Esophagus squamous epithelium (tissue), 5 donors: Measurements from ENCODE around the gene TMOD1. TPM values are rescaled to one million over a fixed set of nuclear protein-coding genes. Genes with fewer than 3 reads are reported as not detected.
A peak's percentile ranks its signal among the peaks of the same experiment; 100 is the strongest.

ENCODE experiments used
- DNase-seq: peaks from one replicate; lab custom pipeline; 2025; lab: John Stamatoyannopoulos, UW
- H3K27ac ChIP-seq, 4 donors: fragments of 200-600 bp; sonication (generic); one replicate each; pipeline ENCODE4 v1.5.1; 2016 to 2019; ENCODE audit warnings: mild to moderate bottlenecking in 1 of 4
- H3K27me3 ChIP-seq, 4 donors: fragments of 200-600 bp; sonication (generic); 1 replicate in 3 of 4; 2 replicates in 1 of 4; pipeline versions ENCODE4 v1.5.1 to v1.6.0; 2017 to 2021; ENCODE audit warnings: antibody characterized with exemption in 1 of 4
- H3K36me3 ChIP-seq, 3 donors: fragments of 200-600 bp; sonication (generic); one replicate each; pipeline ENCODE4 v1.5.1; 2016 to 2019
- H3K4me1 ChIP-seq, 3 donors: fragments of 200-600 bp; sonication (generic); one replicate each; pipeline ENCODE4 v1.5.1; 2017 to 2019
- H3K4me3 ChIP-seq, 4 donors: fragments of 200-600 bp; sonication (generic); 1 replicate in 3 of 4; 2 replicates in 1 of 4; pipeline ENCODE4 v1.5.1; 2016 to 2019; ENCODE audit warnings: mild to moderate bottlenecking in 2 of 4, moderate library complexity in 1 of 4
- H3K9me3 ChIP-seq, 3 donors: fragments of 200-600 bp; sonication (generic); one replicate each; pipeline ENCODE4 v1.5.1; 2016 to 2019
- POLR2A ChIP-seq, 4 donors: fragments of 450-650 bp; IDR thresholded peaks; one replicate each; pipeline ENCODE4 v1.6.1; 2017; ENCODE audit warnings: antibody characterized with exemption in 4 of 4, mild to moderate bottlenecking in 4 of 4, moderate library complexity in 3 of 4
- WGBS, 2 donors: methylation state at CpG; one replicate each; pipeline ENCODE4 v1.1.5; 2018; 5-methylcytosine and 5-hydroxymethylcytosine counted together
- intact Hi-C: fragments of 100-400 bp; cut with DNase I; formaldehyde crosslinking; loops from one replicate; pipeline ENCODE4 v1.15.0; 2022
- total RNA-seq, 4 donors: library from RNA; depleted of rRNA; stranded (reverse); fragments of >200 nt; gene quantifications; one replicate each; pipeline ENCODE4 v1.1.0, GENCODE V29; 2016
- TF ChIP-seq, protein P1 (sequence below), 6 experiments: fragments of 450-650 bp in 4 of 6; fragments of 200-600 bp in 2 of 6; sonication (generic) in 2 of 6; IDR thresholded peaks; one replicate each; pipeline ENCODE4 v1.5.1; 2016 to 2019; ENCODE audit warnings: antibody characterized with exemption in 6 of 6, mild to moderate bottlenecking in 4 of 6, moderate library complexity in 4 of 6
- donor health status: DM: yes; HTN: yes; CAD: no.

Gene TMOD1
- total RNA-seq, 4 donors from 2014 or later: 0.15 to 13.4 (median 2.4) TPM

DNA sequence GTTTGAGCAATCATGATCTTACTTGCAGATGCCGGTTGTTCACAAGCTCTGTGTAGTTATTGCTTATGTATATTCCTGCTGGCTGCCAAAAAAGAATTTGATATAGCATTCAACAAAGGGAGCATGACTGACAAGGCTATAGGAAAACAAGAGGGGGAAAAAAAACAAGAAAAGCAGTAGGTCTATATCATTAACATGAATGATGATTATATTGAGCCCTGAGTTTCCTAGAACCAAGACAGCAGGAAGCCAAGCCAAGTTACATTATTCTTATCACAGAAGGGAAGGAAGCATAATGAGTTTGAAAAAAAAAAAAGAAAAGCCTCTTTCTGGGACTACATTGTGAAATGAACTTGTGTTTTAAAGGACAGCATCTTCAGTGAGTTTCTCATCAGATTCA lies 90.7 kb downstream of the TMOD1 start:
- no peak for TF ChIP-seq POLR2A (IDR thresholded peaks at IDR 0.05)
- TF ChIP-seq, protein P1, sequence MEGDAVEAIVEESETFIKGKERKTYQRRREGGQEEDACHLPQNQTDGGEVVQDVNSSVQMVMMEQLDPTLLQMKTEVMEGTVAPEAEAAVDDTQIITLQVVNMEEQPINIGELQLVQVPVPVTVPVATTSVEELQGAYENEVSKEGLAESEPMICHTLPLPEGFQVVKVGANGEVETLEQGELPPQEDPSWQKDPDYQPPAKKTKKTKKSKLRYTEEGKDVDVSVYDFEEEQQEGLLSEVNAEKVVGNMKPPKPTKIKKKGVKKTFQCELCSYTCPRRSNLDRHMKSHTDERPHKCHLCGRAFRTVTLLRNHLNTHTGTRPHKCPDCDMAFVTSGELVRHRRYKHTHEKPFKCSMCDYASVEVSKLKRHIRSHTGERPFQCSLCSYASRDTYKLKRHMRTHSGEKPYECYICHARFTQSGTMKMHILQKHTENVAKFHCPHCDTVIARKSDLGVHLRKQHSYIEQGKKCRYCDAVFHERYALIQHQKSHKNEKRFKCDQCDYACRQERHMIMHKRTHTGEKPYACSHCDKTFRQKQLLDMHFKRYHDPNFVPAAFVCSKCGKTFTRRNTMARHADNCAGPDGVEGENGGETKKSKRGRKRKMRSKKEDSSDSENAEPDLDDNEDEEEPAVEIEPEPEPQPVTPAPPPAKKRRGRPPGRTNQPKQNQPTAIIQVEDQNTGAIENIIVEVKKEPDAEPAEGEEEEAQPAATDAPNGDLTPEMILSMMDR (IDR thresholded peaks at IDR 0.05): no peak
- DNase-seq: no peak
- H3K4me3 ChIP-seq: no peak overlapping the region

DNA sequence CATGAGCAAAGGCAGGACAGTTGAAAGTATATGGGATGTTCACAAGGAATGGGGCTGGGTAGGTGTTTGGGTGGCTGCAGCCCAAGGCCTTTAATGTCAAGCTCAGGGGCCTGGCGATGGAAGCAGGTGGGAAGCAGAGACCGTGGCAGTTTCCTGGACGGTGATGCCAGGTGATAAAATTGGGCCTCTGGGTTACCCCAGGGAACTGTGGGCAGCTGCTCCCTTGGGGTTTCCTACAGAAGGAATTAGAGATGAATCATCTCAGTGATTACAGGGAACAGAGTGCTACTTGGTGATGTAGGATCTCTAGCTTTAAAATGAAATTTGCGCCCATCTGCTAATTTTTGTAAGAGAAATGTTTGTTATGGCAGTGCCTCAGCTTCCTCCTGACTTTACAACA lies 92.5 kb downstream of the TMOD1 start:
- no peak for DNase-seq
- peaks cover 4 to 25% (median 6%) of the 10 kb centered on the region in 3 donors for H3K4me1 ChIP-seq
- intact Hi-C loops: loop anchor here (10.0 kb wide), 1 partner anchor 189 kb away; no protein-coding TSS in a partner anchor
- no peaks in the 10 kb centered on the region for H3K36me3 ChIP-seq
- no peaks in the 10 kb centered on the region for H3K9me3 ChIP-seq
- no peaks in the 10 kb centered on the region for H3K27me3 ChIP-seq
- peak overlapping the region in 1 of 4 donors; percentile 54 for H3K27ac ChIP-seq
- no peak for TF ChIP-seq POLR2A (IDR thresholded peaks at IDR 0.05)
- TF ChIP-seq, protein P1 (IDR thresholded peaks at IDR 0.05): no peak
- WGBS, 2 donors: 73 to 85% methylated on average over 4 of the region's 4 CpGs
- no peak overlapping the region for H3K4me3 ChIP-seq

More for the DNA sequence above, 90.7 kb downstream of the TMOD1 start:
- Histone ChIP-seq H3K9me3 (no peaks in the 10 kb centered on the region), H3K36me3 (no peaks in the 10 kb centered on the region), H3K27ac (no peak overlapping the region), H3K4me1 (peaks cover 0 to 8% (median under 1%) of the 10 kb centered on the region in 3 donors), H3K27me3 (no peaks in the 10 kb centered on the region)
- intact Hi-C loops: loop anchor here (10.0 kb wide), 1 partner anchor 187 kb away; no protein-coding TSS in a partner anchor
- WGBS, 2 donors: 76 to 78% methylated on average over 1 of the region's 1 CpG

- H3K4me1 ChIP-seq: peaks cover 4 to 26% (median 6%) of the 10 kb centered on the region in 3 donors
- DNase-seq: no peak
- H3K27me3 ChIP-seq: no peaks in the 10 kb centered on the region
- H3K9me3 ChIP-seq: no peaks in the 10 kb centered on the region
- TF ChIP-seq POLR2A (IDR thresholded peaks at IDR 0.05): no peak
- TF ChIP-seq, protein P1 (IDR thresholded peaks at IDR 0.05): no peak
- intact Hi-C loops: loop anchor here (10.0 kb wide), 1 partner anchor 190 kb away; no protein-coding TSS in a partner anchor
- 77 to 85% methylated on average over 5 to 11 of the region's 11 CpGs for WGBS, 2 donors
- peaks cover 0 to 4% (median 0%) of the 10 kb centered on the region in 3 donors for H3K36me3 ChIP-seq
- H3K4me3 ChIP-seq: no peak overlapping the region
- peak overlapping the region in 2 of 4 donors; percentile 36 to 54 for H3K27ac ChIP-seq
Measured at GRCh38 chr9:97594381-97594921, 93.0 kb downstream of the TMOD1 start.

- intact Hi-C loops: loop anchor here (10.0 kb wide), 1 partner anchor 192 kb away; no protein-coding TSS in a partner anchor
Measured at GRCh38 chr9:97596906-97597305, 95.4 kb downstream of the TMOD1 start.

More at GRCh38 chr9:97596906-97597305, 95.4 kb downstream of the TMOD1 start:
- no peaks in the 10 kb centered on the region for H3K27me3 ChIP-seq
- H3K9me3 ChIP-seq: no peaks in the 10 kb centered on the region
- peaks cover 4 to 26% (median 6%) of the 10 kb centered on the region in 3 donors for H3K4me1 ChIP-seq
- peak overlapping the region in 3 of 4 donors; percentile 19 to 52 (median 49) for H3K27ac ChIP-seq
- peaks cover 8 to 28% (median 11%) of the 10 kb centered on the region in 3 donors for H3K36me3 ChIP-seq
- 43 to 48% methylated on average over 4 of the region's 4 CpGs for WGBS, 2 donors
- no peak for DNase-seq
- TF ChIP-seq, protein P1 (IDR thresholded peaks at IDR 0.05): no peak
- TF ChIP-seq POLR2A (IDR thresholded peaks at IDR 0.05): no peak
- no peak overlapping the region for H3K4me3 ChIP-seq
